Mucosa of stomach (tissue), 1 donor: Measurements from ENCODE around the gene NUDT3.

Experiments
- H3K27me3 ChIP-seq: one replicate; pipeline ENCODE4 v1.7.0; 2013; ENCODE audit warnings: mild to moderate bottlenecking, low read length; ENCODE audit not compliant: control insufficient read depth, insufficient read depth
- H3K36me3 ChIP-seq: one replicate; pipeline ENCODE4 v1.7.0; 2013; ENCODE audit warnings: low read length; ENCODE audit not compliant: control insufficient read depth, insufficient read depth
- H3K4me1 ChIP-seq: one replicate; pipeline ENCODE4 v1.7.0; 2013; ENCODE audit warnings: mild to moderate bottlenecking, low read length; ENCODE audit not compliant: control insufficient read depth, insufficient read depth
- H3K4me3 ChIP-seq: one replicate; pipeline ENCODE4 v1.7.0; 2013; ENCODE audit warnings: low read length
- H3K9ac ChIP-seq: one replicate; pipeline ENCODE4 v1.7.0; 2013; ENCODE audit warnings: mild to moderate bottlenecking, low read length, moderate library complexity
- H3K9me3 ChIP-seq: one replicate; pipeline ENCODE4 v1.7.0; 2013; ENCODE audit warnings: mild to moderate bottlenecking, low read length, moderate library complexity; ENCODE audit not compliant: control insufficient read depth
- donor health status: Pancreatic carcinoma.

Gene NUDT3

GRCh38 chr6:34392497-34393190 is at the start of gene NUDT3:
Gene NUDT3, minus strand, starts transcription at chr6:34392669. Its CDS starts 307 bp downstream, at chr6:34392362.
- H3K36me3 ChIP-seq = no peaks in the 10 kb centered on the region
- peak within 1 kb of the TSS; percentile 81 for H3K9ac ChIP-seq
- H3K4me1 ChIP-seq = no peaks in the 10 kb centered on the region
- H3K27me3 ChIP-seq = no peaks in the 10 kb centered on the region
- H3K4me3 ChIP-seq = peak within 1 kb of the TSS; percentile 38
- no peaks in the 10 kb centered on the region for H3K9me3 ChIP-seq

- Histone ChIP-seq H3K27me3 (peaks cover 5% of the 10 kb centered on the region), H3K4me1 (no peaks in the 10 kb centered on the region), H3K9me3 (no peaks in the 10 kb centered on the region), H3K4me3 (no peak overlapping the region), H3K36me3 (no peaks in the 10 kb centered on the region), H3K9ac (no peak overlapping the region)
These were observed 49.1 kb upstream of the NUDT3 start for GRCh38 chr6:34441526-34441925.

- no peaks in the 10 kb centered on the region for H3K27me3 ChIP-seq
These were observed 47.0 kb upstream of the NUDT3 start for GRCh38 chr6:34439442-34439841.

GRCh38 chr6:34438705-34439104 is 46.2 kb upstream of the NUDT3 start:
- Histone ChIP-seq H3K4me1 (no peaks in the 10 kb centered on the region), H3K27me3 (no peaks in the 10 kb centered on the region), H3K9me3 (no peaks in the 10 kb centered on the region), H3K9ac (no peak overlapping the region), H3K4me3 (no peak overlapping the region), H3K36me3 (no peaks in the 10 kb centered on the region)

More at GRCh38 chr6:34439442-34439841, 47.0 kb upstream of the NUDT3 start:
- Histone ChIP-seq H3K4me1 (no peaks in the 10 kb centered on the region), H3K9me3 (no peaks in the 10 kb centered on the region), H3K4me3 (no peak overlapping the region), H3K36me3 (no peaks in the 10 kb centered on the region), H3K9ac (no peak overlapping the region)

- H3K27me3 ChIP-seq = no peaks in the 10 kb centered on the region
- no peak overlapping the region for H3K9ac ChIP-seq
- no peaks in the 10 kb centered on the region for H3K4me1 ChIP-seq
- no peaks in the 10 kb centered on the region for H3K36me3 ChIP-seq
- no peaks in the 10 kb centered on the region for H3K9me3 ChIP-seq
- H3K4me3 ChIP-seq = no peak overlapping the region
These were observed 45.1 kb upstream of the NUDT3 start for GRCh38 chr6:34437644-34437970.

GRCh38 chr6:34436803-34437643 is 44.6 kb upstream of the NUDT3 start:
- Histone ChIP-seq H3K4me3 (no peak overlapping the region), H3K9ac (no peak overlapping the region), H3K4me1 (no peaks in the 10 kb centered on the region), H3K27me3 (no peaks in the 10 kb centered on the region), H3K9me3 (no peaks in the 10 kb centered on the region), H3K36me3 (no peaks in the 10 kb centered on the region)

- H3K27me3 ChIP-seq = no peaks in the 10 kb centered on the region
- H3K4me3 ChIP-seq = no peak overlapping the region
- H3K4me1 ChIP-seq = no peaks in the 10 kb centered on the region
- no peak overlapping the region for H3K9ac ChIP-seq
- no peaks in the 10 kb centered on the region for H3K36me3 ChIP-seq
- H3K9me3 ChIP-seq = no peaks in the 10 kb centered on the region
These were observed 43.4 kb upstream of the NUDT3 start for GRCh38 chr6:34435916-34436315.

- peak within 1 kb of the TSS; percentile 96 for H3K9ac ChIP-seq
- peaks cover 8% of the 10 kb centered on the region for H3K4me1 ChIP-seq
- H3K36me3 ChIP-seq = no peaks in the 10 kb centered on the region
- no peaks in the 10 kb centered on the region for H3K27me3 ChIP-seq
- H3K4me3 ChIP-seq = peak within 1 kb of the TSS; percentile 96
- H3K9me3 ChIP-seq = no peaks in the 10 kb centered on the region
These were observed 33.3 kb upstream of the NUDT3 start, which contains the start of gene RPS10 for GRCh38 chr6:34425498-34426410. Gene RPS10, minus strand, starts transcription at chr6:34426069. Its CDS starts 848 bp downstream, at chr6:34425221.

GRCh38 chr6:34425132-34425497 is 32.6 kb upstream of the NUDT3 start:
- Histone ChIP-seq H3K27me3 (no peaks in the 10 kb centered on the region), H3K9me3 (no peaks in the 10 kb centered on the region), H3K4me3 (peak overlapping the region; percentile 96), H3K9ac (peak overlapping the region; percentile 96), H3K36me3 (no peaks in the 10 kb centered on the region), H3K4me1 (peaks cover 8% of the 10 kb centered on the region)

- H3K9me3 ChIP-seq = no peaks in the 10 kb centered on the region
- H3K9ac ChIP-seq = peak overlapping the region; percentile 96
- H3K4me3 ChIP-seq = peak overlapping the region; percentile 96
- no peaks in the 10 kb centered on the region for H3K27me3 ChIP-seq
- H3K4me1 ChIP-seq = peaks cover 8% of the 10 kb centered on the region
- H3K36me3 ChIP-seq = no peaks in the 10 kb centered on the region
These were observed 32.0 kb upstream of the NUDT3 start for GRCh38 chr6:34424200-34425131.

- H3K9me3 ChIP-seq = no peaks in the 10 kb centered on the region
- H3K27me3 ChIP-seq = no peaks in the 10 kb centered on the region
- H3K4me3 ChIP-seq = no peak overlapping the region
- H3K9ac ChIP-seq = no peak overlapping the region
- peaks cover 8% of the 10 kb centered on the region for H3K4me1 ChIP-seq
- H3K36me3 ChIP-seq = peaks cover 5% of the 10 kb centered on the region
These were observed 30.8 kb upstream of the NUDT3 start for GRCh38 chr6:34423254-34423653.
